DOHH2 (cell line): ENCODE measurements around the gene ZSCAN22.

Experiments
- EZH2phosphoT487 ChIP-seq: fragments of 200-600 bp; sonication (generic); IDR thresholded peaks from 2 replicates; pipeline ENCODE4 v1.6.1; 2017; ENCODE audit warnings: borderline replicate concordance, mild to moderate bottlenecking, antibody characterized with exemption, low read length, moderate library complexity, mixed read lengths
- TF ChIP-seq, protein P1 (sequence below): fragments of 200-600 bp; sonication (generic); IDR thresholded peaks from one replicate; pipeline ENCODE4 v1.5.1; 2014; ENCODE audit warnings: antibody characterized with exemption, mild to moderate bottlenecking, low read depth, low read length; ENCODE audit not compliant: poor library complexity, severe bottlenecking

GRCh38 chr19:58326501-58326913 is 287 bp upstream of the ZSCAN22 start:
- TF ChIP-seq, protein P1, sequence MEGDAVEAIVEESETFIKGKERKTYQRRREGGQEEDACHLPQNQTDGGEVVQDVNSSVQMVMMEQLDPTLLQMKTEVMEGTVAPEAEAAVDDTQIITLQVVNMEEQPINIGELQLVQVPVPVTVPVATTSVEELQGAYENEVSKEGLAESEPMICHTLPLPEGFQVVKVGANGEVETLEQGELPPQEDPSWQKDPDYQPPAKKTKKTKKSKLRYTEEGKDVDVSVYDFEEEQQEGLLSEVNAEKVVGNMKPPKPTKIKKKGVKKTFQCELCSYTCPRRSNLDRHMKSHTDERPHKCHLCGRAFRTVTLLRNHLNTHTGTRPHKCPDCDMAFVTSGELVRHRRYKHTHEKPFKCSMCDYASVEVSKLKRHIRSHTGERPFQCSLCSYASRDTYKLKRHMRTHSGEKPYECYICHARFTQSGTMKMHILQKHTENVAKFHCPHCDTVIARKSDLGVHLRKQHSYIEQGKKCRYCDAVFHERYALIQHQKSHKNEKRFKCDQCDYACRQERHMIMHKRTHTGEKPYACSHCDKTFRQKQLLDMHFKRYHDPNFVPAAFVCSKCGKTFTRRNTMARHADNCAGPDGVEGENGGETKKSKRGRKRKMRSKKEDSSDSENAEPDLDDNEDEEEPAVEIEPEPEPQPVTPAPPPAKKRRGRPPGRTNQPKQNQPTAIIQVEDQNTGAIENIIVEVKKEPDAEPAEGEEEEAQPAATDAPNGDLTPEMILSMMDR = no peak
- no peak for TF ChIP-seq EZH2phosphoT487
